Measurements from ENCODE around the gene HCCS. TPM values are rescaled to one million over a fixed set of nuclear protein-coding genes. Genes with fewer than 3 reads are reported as not detected.

The HCCS gene
- total RNA-seq, 4 donors from 2014 or later, result 9.3 to 13.6 (median 10.5) TPM

DNA sequence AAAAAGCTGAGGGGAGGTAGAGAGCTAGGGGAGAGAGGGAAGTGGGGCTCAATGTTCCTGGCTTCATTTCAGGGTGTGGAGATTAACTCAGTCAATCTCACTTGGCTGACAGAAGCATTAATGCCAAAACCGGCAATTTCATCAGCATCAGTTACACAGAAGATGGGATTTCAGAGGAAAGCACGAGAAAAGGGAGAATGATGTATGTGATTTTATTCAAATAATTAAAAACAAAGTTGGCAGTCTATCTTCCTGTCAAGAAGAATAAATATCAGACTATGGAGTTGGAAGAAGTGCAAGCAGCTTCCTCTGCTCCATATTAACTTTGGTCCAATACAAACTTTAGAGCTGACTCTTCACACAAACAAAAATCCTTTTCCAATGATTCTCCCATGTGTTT, 29.6 kb upstream of the HCCS start:
- ATAC-seq (ENCODE audit: low FRiP score), result no peak
- TF ChIP-seq, protein P1, sequence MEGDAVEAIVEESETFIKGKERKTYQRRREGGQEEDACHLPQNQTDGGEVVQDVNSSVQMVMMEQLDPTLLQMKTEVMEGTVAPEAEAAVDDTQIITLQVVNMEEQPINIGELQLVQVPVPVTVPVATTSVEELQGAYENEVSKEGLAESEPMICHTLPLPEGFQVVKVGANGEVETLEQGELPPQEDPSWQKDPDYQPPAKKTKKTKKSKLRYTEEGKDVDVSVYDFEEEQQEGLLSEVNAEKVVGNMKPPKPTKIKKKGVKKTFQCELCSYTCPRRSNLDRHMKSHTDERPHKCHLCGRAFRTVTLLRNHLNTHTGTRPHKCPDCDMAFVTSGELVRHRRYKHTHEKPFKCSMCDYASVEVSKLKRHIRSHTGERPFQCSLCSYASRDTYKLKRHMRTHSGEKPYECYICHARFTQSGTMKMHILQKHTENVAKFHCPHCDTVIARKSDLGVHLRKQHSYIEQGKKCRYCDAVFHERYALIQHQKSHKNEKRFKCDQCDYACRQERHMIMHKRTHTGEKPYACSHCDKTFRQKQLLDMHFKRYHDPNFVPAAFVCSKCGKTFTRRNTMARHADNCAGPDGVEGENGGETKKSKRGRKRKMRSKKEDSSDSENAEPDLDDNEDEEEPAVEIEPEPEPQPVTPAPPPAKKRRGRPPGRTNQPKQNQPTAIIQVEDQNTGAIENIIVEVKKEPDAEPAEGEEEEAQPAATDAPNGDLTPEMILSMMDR (IDR thresholded peaks at IDR 0.05), result no peak
- DNase-seq (ENCODE audit: low spot score), result no peak

DNA sequence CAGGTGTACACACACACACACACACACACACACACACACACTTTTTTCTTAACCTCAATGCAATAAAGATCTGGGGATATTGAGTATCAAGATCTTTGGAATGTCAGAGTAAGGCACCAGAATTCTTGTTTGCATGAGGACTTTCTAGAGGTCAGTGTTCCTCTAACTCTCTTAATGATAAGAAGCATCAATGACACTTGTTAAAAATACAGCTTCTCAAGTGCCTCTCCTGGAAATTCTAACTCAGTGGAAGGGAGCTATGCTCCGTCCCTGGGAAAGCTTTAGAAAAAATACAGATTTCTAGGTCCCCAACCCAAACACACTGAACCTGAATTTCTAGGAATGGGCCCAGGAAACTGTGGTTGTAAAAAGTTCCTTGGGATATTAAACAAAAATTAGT, 25.8 kb upstream of the HCCS start:
- ATAC-seq (ENCODE audit: low FRiP score) (no peak), DNase-seq (ENCODE audit: low spot score) (no peak)
- TF ChIP-seq, protein P1 (IDR thresholded peaks at IDR 0.05), result no peak

DNA sequence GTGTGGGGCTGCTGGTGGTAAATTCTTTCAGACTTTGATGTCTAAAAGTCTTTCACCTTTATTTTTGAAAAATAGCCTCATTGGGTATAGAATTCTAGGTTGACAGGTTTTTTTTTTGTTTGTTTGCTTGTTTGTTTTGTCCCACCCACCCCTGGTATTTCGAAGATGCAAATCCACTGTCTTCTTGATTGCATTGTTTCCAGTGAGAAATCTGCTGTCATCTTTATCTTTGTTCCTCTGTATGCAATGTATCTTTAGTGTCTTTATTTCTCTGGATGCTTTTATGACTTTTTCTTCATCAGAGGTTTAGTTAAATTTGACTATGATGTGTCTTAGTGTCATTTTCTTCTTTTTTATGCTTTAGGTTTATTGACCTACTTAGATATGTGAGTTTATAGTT, 21.3 kb upstream of the HCCS start:
- DNase-seq (ENCODE audit: low spot score), result no peak
- TF ChIP-seq, protein P1 (IDR thresholded peaks at IDR 0.05), result no peak
- ATAC-seq (ENCODE audit: low FRiP score), result no peak

DNA sequence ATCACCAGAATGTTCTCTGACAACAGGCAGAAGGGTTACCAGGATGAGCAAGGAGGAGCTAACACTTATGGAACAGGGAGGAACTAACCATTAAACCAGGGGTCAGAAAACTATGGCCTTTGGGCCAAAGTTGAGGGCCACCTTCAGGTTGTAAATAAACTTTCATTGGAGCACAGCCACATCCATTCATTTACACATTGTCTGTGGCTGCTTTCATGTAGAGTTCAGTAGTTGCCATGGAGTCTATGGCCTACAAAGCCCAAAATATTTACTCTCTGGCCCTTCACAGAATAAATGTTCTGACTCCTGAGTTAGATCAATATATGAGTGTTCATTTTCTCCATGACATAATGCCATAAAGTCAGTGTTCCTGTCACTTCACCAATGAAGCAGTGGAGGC, 13.2 kb upstream of the HCCS start:
- ATAC-seq (ENCODE audit: low FRiP score), result no peak
- TF ChIP-seq, protein P1 (IDR thresholded peaks at IDR 0.05), result no peak

DNA sequence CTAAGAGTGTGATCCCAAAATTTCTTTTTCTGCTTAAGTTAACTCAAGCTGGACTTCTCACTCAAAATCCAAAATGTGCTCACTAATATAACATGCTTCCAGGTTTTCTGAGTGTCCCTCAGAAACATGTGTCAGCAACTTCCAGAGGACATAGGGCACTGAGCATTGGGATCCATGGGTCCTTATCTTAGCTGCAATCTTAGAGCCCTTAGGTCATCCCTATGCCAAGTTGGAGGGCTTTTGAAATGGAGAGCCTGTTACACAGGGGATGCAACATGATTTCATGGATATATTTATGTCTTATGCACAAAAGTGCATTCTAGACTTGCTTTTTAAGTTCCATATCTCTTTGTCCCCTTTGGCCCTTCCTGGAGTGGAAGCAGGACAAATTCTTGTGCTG, 11.7 kb upstream of the HCCS start:
- DNase-seq (ENCODE audit: low spot score) (no peak), ATAC-seq (ENCODE audit: low FRiP score) (no peak)
- TF ChIP-seq, protein P1 (IDR thresholded peaks at IDR 0.05), result no peak

More for the DNA sequence above, 13.2 kb upstream of the HCCS start:
- no peak for DNase-seq (ENCODE audit: low spot score)

DNA sequence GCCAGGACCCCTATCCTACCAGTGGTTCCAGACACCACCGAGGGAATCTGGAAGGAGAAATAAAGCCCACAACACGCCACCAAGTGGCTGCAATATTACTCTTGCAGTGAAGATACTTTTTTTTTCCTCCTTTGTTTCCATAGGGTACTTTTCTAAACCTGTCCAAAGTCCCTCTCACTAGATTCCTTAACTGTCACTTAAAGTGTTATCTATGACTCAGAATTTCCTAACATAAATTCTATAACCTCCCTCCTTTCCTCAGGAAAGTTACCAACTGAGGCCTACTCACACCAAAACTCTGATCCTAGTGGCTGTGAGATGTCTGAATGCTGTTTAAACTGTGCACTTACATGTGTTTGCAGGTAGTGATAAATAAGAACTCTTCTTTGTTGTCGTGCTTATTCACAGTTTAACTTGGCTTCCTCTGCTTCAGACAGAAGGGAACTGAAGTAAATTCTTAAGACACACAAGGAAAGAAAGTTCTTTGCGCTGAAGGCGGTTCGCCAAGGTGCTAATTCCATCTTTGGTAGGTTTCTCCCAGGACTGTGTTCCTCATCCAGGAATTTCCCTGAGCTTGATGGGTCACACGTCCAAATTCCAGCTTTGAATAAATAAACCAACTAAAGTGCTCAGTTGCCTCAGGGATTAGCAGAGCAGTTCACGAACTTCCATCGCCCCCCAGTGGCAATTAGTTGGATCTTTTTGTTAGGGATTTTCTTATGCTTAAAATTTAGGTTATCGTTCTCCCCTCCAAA, 10.7 kb upstream of the HCCS start:
- DNase-seq (ENCODE audit: low spot score), result no peak
- TF ChIP-seq, protein P1 (IDR thresholded peaks at IDR 0.05), result no peak
- peak; percentile 52 for ATAC-seq (ENCODE audit: low FRiP score)

DNA sequence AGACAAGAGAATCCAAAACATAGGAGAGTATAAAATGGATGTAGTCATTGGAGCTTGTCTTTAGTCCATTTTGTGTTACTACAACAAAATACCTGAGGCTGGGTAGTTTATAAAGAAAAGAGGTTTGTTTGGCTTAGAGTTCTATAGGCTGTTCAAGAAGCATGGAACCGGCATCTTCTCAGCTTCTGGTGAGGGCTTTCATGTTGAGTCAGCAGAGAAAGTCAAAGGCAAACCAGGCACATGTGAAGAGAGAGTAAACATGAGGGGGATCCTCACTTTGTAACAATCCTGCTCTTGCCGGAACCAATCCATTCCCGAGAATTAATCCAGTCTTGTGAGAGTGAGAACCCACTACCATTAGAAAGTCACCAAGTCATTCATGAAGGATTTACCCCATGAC, 8.1 kb upstream of the HCCS start:
- DNase-seq (ENCODE audit: low spot score) (no peak), ATAC-seq (ENCODE audit: low FRiP score) (no peak)
- TF ChIP-seq, protein P1 (IDR thresholded peaks at IDR 0.05), result no peak

Measured in omental fat pad (tissue), 4 donors.